Stimulated activated CD4-positive, alpha-beta T cell treated with anti-CD3 and anti-CD28 coated beads, Interleukin-1b, Interleukin-23, amount 100 ng/mL, for 1 hour (primary cell): ENCODE results near the gene TBX15.

ENCODE experiments used
- DNase-seq, 2 donors: peaks; one replicate each; pipeline ENCODE4 v3.0.0-alpha.2; 2020; ENCODE audit warnings: low read depth in 2 of 2

The TBX15 gene

DNA sequence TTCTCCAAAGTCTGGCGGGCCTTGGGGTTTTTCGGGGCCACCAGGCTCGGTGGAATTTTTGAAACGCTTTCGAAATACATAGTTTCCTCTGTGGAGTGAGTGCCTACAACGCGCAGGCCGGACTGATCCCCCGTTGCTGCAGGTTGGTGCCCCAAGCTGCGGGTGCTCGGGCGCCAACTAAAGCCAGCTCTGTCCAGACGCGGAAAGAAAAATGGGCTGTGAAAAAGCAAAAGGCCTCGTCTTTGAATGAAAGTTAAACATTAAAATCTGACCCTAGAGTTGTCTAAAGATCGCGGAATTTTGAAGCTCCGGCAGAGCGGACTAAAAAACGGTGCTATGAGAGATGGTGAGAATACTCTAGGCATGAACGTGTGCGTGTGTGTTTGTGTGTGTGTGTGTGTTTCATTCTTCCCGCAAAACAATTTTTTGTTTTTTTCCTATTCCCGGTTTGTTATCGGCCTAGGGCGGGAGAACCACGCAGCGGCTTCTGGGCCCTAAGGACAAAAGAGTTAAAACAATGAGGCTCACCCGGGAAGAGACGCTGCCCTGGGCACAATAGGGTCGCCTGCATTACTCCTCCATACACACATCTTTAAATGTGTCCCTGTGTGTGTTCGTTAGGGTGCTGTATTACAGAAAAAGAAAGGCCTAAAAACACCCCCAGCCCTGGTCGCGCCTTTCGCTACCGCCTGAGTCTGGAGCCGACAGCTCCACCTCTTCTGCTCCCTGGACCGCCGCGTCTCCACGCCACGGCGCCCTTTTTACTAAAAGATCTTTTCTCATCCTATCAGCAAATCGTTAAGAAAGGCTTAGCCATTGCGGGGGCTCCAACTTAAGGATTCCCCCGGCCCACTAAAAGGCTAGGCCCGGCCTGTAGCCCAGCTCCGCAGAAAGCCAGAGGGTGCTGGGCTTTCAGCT lies 3.2 kb downstream of the TBX15 start:
- no peak for DNase-seq

DNA sequence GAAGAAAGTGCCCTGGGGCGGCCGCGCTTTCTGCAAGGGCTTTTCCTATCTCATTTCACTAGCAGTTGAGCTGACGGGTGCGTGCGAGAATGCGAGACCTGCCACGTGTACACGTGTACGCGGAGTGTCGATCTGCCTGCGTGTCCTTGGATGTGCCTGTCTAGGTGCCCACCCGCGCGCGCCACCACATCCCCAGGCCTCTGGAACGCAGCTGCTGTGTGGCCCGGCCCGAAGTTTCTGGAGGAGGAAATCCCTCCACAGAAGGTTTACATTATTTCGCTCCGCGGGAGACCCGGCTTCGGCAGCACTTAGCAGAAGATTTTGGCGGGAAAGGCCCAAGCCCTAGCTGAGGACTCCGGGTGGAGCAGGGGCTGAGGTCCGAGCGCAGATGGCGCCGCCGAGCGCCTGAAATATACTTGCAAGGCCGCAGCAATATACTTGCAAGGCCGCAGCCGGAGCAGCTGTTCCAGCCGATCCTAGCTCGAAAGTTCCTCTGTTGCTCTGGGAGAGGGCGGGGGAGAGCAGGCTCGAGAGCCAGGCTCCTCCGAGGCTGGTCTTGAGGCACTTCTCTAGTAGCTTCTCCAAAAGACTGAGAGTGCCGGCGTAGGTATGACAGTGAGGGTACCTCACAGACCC lies 3.9 kb downstream of the TBX15 start:
- DNase-seq, result no peak

DNA sequence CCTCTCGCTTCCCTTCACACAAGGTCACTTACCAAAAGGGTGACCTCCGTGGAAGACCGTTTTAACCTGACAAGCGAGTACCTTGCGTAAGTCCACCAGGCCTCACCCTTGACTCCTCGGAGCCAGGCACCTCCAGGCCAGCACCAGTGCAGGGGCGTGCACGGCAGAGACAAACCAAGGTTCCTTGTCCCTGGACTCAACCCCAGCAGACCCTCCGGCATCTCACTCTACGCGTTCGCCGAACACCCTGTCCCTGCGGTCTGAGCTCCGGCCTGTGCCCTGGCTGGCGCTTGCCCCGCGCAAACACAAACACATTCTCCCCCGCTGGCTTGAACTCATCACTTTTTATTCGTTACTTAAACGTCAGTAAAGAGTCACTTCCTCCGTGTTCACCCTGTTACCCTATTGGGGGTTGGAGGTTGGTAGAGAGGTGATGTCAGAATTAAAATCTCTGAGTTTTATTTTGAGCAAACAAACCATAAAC lies 4.5 kb downstream of the TBX15 start:
- DNase-seq, result no peak

- DNase-seq, result no peak
These were observed 5.2 kb downstream of the TBX15 start for GRCh38 chr1:118982821-118983557.

DNA sequence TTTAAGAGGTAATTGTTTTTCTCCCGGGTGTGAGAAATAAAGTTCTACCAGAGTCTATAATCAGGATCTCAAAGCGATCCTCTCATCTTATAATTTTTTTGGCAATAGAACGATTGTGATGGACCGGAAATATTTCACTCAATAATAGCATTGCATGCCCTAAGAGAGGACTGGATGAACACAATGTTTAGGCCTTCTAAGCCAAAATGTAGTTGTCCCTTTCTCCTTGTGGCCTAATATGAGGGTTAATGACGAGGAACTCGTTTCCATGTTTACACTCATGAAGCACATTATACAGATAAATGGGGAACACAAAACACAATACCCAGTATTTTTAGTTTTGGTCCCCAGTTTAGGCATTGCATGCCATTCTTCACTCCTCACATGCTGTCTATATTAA lies 5.9 kb downstream of the TBX15 start:
- DNase-seq, result no peak

DNA sequence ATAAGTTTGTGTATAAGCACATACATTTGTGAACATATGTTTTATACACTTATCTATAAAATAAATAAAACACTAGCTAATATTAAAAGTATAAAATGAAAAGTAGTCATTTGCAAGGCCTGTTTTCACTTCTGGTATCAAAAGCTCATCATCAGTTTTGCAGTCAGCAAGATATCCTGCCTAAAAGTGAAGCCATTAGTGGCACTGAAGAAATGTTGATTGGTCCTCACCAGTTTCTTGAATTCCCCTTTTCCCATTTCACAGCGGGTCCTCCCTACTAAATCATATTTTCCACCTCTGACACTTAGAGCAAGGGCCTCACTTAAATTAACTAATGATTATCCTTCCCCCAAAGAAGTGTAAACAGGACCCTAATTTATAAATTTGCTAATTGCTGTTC lies 6.7 kb downstream of the TBX15 start:
- DNase-seq, result no peak

GRCh38 chr1:118979754-118980575 lies 8.2 kb downstream of the TBX15 start:
- DNase-seq, result no peak

DNA sequence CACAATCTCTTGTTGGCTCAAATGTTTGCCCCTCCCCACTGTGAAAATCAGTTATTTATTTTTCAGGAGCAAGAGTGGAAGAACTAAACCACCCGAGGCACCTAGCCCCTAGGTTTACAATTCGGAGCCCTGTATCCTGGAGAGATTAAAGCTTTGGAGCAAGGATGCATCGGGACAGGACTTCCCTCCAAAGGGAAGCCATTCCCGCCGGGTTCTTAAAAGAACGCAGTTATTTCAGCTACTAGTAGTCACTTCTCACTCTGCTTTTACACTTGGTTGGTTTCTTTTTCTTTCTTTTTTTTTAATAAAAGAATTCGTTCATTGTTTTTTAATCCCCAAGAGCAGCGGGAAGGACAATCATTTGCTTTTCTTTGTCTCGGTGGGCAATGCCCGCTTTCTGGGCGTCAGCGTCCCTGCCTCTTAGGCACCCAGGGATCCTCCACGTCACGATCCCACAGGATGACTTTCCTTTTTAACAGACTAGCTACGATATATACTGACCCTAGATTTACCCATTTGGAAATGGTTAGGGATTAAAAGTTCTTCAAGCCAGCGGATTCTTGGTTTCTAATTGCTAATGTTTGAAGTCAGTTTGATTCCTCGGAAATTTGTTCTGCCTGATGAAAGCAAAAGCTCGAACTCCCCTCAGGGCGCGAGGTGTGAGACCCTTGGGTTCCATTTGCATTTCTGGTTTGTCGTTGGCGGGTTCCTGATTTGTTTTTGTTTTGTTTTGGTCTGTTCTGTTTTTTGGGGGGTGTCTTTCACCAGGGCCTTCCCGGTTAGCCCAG lies 9.0 kb downstream of the TBX15 start:
- no peak for DNase-seq

DNA sequence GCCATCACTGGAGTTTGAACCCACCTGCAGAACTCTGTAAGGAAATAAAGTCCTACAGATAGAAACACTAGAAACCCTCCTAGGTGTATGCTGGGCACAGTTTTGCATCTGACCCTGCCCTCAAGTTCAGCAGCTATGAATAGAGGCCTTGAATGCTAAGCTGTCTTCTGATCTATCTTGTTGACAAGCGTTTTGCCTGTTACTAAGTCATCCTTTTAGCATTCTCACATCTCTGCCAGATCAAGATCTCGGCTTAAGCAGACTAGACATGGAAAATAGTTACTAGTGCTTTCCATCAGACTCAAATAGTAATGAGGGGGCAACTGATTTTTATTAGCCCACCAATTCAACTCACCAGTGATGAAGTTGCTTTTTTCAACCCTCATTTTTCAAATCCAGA lies 10.5 kb downstream of the TBX15 start:
- no peak for DNase-seq

- DNase-seq, result no peak
These were observed 13.5 kb downstream of the TBX15 start for GRCh38 chr1:118974661-118975060.

- DNase-seq, result no peak
These were observed 14.5 kb downstream of the TBX15 start for GRCh38 chr1:118973531-118974137.

DNA sequence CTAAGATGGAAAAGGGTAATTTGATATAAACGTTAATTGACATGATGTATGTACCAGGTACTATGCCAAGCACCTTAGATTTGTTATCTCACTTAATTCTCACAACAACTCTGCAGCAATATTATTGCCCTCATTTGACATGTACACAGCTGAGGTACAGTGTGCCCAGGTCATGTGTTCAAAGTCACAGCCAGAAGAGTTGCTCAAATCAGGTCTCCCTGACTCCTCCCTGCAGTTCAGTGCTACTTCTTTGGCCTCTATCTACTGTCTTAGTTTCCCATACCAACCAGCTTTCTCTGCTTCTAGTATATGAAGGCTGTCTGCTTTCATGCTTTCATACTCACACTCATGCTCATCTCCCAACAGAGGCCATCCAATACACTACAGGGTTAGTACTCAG lies 15.1 kb downstream of the TBX15 start:
- no peak for DNase-seq

DNA sequence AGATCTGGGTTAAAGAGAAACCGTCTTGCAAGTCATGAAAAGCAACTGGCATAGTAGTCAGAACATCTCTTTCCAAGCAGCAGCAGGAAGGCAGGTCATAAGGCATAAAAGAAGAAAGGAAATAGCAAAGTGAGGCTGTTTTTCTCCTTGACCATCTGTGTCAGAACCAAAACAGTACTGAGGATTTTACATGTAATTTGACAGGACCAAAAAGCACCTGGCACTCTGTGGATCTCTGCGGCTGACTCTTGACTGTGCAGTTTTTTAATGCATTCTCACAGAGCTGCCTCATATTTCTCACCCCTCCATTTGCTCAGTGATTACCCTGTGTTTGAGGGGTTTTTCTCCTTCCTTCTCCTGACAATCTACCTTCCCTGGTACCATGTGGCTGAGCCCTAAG lies 17.7 kb downstream of the TBX15 start:
- no peak for DNase-seq

- no peak for DNase-seq
These were observed 24.4 kb downstream of the TBX15 start for GRCh38 chr1:118963456-118964430.

GRCh38 chr1:118963138-118963455 lies 25.0 kb downstream of the TBX15 start:
- no peak for DNase-seq

- no peak for DNase-seq
These were observed 27.0 kb downstream of the TBX15 start for GRCh38 chr1:118961156-118961555.

DNA sequence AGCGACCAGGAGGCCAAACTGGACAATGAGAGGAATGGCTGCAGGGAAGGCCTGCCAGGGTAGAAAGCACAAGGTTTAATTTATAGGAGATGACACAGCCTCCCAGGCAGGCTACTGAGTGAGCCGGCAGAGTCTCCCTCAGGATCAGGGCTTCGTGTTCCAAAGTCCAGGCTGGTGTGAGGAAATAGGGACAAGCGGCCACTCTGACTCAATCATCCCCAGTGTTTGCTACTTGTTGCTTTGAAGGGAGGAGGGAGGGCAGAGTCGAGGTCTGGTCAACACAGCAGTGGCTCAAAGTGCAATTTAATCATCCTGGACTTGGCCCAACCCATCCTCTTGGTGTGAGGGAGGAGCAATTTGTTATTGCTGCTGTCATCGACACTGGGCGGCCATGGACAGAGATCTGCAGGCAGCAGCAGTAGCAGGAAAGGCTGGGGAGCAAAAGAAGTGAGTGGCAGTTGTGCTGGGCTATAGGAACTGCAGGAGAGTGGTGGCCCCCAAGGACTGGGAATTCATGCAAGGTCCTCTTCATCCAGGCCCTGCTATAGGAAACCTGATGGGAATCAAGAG lies 27.5 kb downstream of the TBX15 start:
- no peak for DNase-seq

- DNase-seq, result no peak
These were observed 28.0 kb downstream of the TBX15 start for GRCh38 chr1:118960026-118960561.
